ENCODE data around the gene PTH2.
"Not testable (repeated sequence)": the region's sequence is repeated elsewhere in the genome, so short reads cannot be mapped to it uniquely, and the experiment has no call there.

PTH2 gene

GRCh38 chr19:49374665-49375434, 48.4 kb downstream of the PTH2 start:
- DNase-seq = no peak

- DNase-seq = not testable (repeated sequence)
Observed at GRCh38 chr19:49373174-49373573, 50.1 kb downstream of the PTH2 start.

All from stimulated activated CD4-positive, alpha-beta T cell treated with anti-CD3 and anti-CD28 coated beads, Interleukin-4, amount 100 ng/mL, for 24 hours (primary cell).